K562 (cell line): Measurements from ENCODE around the gene PHOSPHO1. TPM values are rescaled to one million over a fixed set of nuclear protein-coding genes. Genes with fewer than 3 reads are reported as not detected.
"Not testable (repeated sequence)": the region's sequence is repeated elsewhere in the genome, so short reads cannot be mapped to it uniquely, and the experiment has no call there.

ENCODE experiments used
- ATAC-seq: fragments of 200-7000 bp; cut with Tn5 transposase; 3 replicates; pipeline ENCODE4 v1.9.1; 2020; ENCODE audit warnings: moderate library complexity
- BruUV-seq: library from RNA; stranded (reverse); fragments of 400-500 nt; replicated peaks from 2 replicates; lab custom pipeline; 2021; lab: Mats Ljungman, UMichigan
- CTCF ChIA-PET: fragments of 300-600 bp; formaldehyde crosslinking; extraction: SDS; loops from one replicate; lab custom pipeline; 2021; ENCODE audit warnings: low intra/inter-chr PET ratio; lab: Yijun Ruan, JAX
- POLR2A ChIA-PET: fragments of 300-600, 350-650 bp; sonication (Branson Sonifier 250); formaldehyde crosslinking; extraction: SDS; loops from one replicate; lab custom pipeline; 2021; ENCODE audit warnings: antibody characterized with exemption, inconsistent platforms; lab: Yijun Ruan, JAX
- DNase-seq, 4 experiments: peaks; one replicate each; pipeline versions ENCODE4 v3.0.0 to v3.0.0-alpha.2; 2011 to 2018; ENCODE audit warnings: low spot score in 3 of 4, mixed read lengths in 3 of 4; ENCODE audit errors: extremely low read depth in 1 of 4
- FAIRE-seq: peaks from 2 replicates; lab custom pipeline; 2011; peaks lifted over from hg19 to GRCh38; lab: Jason Lieb, UNC
- H2AFZ ChIP-seq: 2 replicates; pipeline ENCODE4 v1.6.0; 2011; ENCODE audit warnings: low read depth, low read length, control low read depth, inconsistent platforms
- H3K27ac ChIP-seq: fragments of 200-600 bp; 3 replicates; pipeline ENCODE4 v1.8.0; 2011; ENCODE audit warnings: low read depth, mild to moderate bottlenecking, control low read depth, inconsistent platforms, low read length, moderate library complexity, mixed read lengths; ENCODE audit errors: extremely low read depth
- H3K27me3 ChIP-seq, 2 experiments: fragments of 300-600 bp in 1 of 2; 2 replicates in 1 of 2; 3 replicates in 1 of 2; pipeline versions ENCODE4 v1.6.0 to v1.8.0; 2011; ENCODE audit warnings: inconsistent platforms in 2 of 2, low read length in 2 of 2, mild to moderate bottlenecking in 1 of 2, mixed read lengths in 1 of 2, moderate library complexity in 1 of 2; ENCODE audit not compliant: control insufficient read depth in 2 of 2, insufficient read depth in 2 of 2
- H3K36me3 ChIP-seq: fragments of 300-600 bp; 3 replicates; pipeline ENCODE4 v1.8.0; 2011; ENCODE audit warnings: mild to moderate bottlenecking, low read length, inconsistent platforms; ENCODE audit not compliant: control insufficient read depth, insufficient read depth
- H3K4me1 ChIP-seq, 2 experiments: fragments of 200-600 bp in 1 of 2; replicated peaks in 1 of 2; 2 replicates in 1 of 2; 3 replicates in 1 of 2; pipeline versions ENCODE4 v1.5.1 to v1.8.0; 2011; ENCODE audit warnings: inconsistent platforms in 2 of 2, low read length in 2 of 2, mild to moderate bottlenecking in 1 of 2, mixed read lengths in 1 of 2, moderate library complexity in 1 of 2; ENCODE audit not compliant: control insufficient read depth in 2 of 2, insufficient read depth in 2 of 2
- H3K4me2 ChIP-seq: 2 replicates; pipeline ENCODE4 v1.6.1; 2011; ENCODE audit warnings: low read length, control low read depth, inconsistent platforms, mixed read lengths; ENCODE audit not compliant: insufficient read depth
- H3K4me3 ChIP-seq: fragments of 200-600 bp; sonication (generic), shearing (Covaris generic); 2 replicates; pipeline ENCODE4 v1.5.1; 2016; ENCODE audit warnings: control low read depth, inconsistent platforms
- H3K79me2 ChIP-seq: fragments of 200-600 bp; 3 replicates; pipeline ENCODE4 v1.8.0; 2011; ENCODE audit warnings: low read length, inconsistent platforms; ENCODE audit not compliant: control insufficient read depth, insufficient read depth
- H3K9ac ChIP-seq, 2 experiments: 2 replicates each; pipeline versions ENCODE4 v1.6.0 to v1.6.1; 2011; ENCODE audit warnings: low read depth in 2 of 2, low read length in 2 of 2, control low read depth in 1 of 2, inconsistent platforms in 1 of 2, mild to moderate bottlenecking in 1 of 2, mixed read lengths in 1 of 2; ENCODE audit not compliant: insufficient read depth in 1 of 2
- H3K9me1 ChIP-seq: one replicate; pipeline ENCODE4 v1.6.0; 2011; ENCODE audit warnings: inconsistent platforms, mild to moderate bottlenecking, low read length, moderate library complexity; ENCODE audit not compliant: control insufficient read depth, insufficient read depth
- H3K9me3 ChIP-seq: replicated peaks from 2 replicates; pipeline ENCODE4 v1.5.1; 2011; ENCODE audit warnings: low read depth, low read length, inconsistent platforms; ENCODE audit not compliant: control insufficient read depth, insufficient read depth
- H4K20me1 ChIP-seq: replicated peaks from 2 replicates; pipeline ENCODE4 v1.6.1; 2011; ENCODE audit warnings: low read length, inconsistent platforms, mixed read lengths; ENCODE audit not compliant: control insufficient read depth, insufficient read depth
- BRD9 ChIP-seq: fragments of 450-650 bp; IDR thresholded peaks from 2 replicates; pipeline ENCODE4 v1.6.1; 2018; ENCODE audit warnings: low read depth; ENCODE audit not compliant: partially characterized antibody
- KLF10 ChIP-seq: fragments of 250-450 bp; sonication (Bioruptor Pico); IDR thresholded peaks from 2 replicates; pipeline ENCODE4 v1.6.1; 2021; ENCODE audit warnings: matching md5 sums
- MCM7 ChIP-seq, 2 experiments: fragments of 450-650 bp; IDR thresholded peaks; 2 replicates each; pipeline ENCODE4 v1.6.1; 2016 to 2018
- NR4A1 ChIP-seq, 2 experiments: fragments of 250-450 bp in 1 of 2; fragments of 450-650 bp in 1 of 2; sonication (Bioruptor Pico) in 1 of 2; IDR thresholded peaks; 2 replicates each; pipeline versions ENCODE4 v1.4.0 to v1.6.1; 2016 to 2020; ENCODE audit warnings: mild to moderate bottlenecking in 2 of 2, missing compliant biosample characterization in 1 of 2, missing genetic modification characterization in 1 of 2, moderate library complexity in 1 of 2
- PHF8 ChIP-seq: fragments of 200-600 bp; sonication (generic); IDR thresholded peaks from 2 replicates; pipeline ENCODE4 v1.6.1; 2012; ENCODE audit warnings: mixed run types, mild to moderate bottlenecking, inconsistent platforms, low read length, moderate library complexity, borderline replicate concordance
- ZNF354B ChIP-seq: fragments of 250-450 bp; sonication (Bioruptor Pico); IDR thresholded peaks from 2 replicates; pipeline ENCODE4 v1.4.0; 2020
- WGBS: fragments of 100-300 bp; shearing (Covaris generic); methylation state at CpG from one replicate; pipeline ENCODE4 v1.1.6; 2016; ENCODE audit warnings: low coverage, mixed read lengths; ENCODE audit not compliant: insufficient coverage; ENCODE audit errors: missing lambda C conversion rate; 5-methylcytosine and 5-hydroxymethylcytosine counted together
- in situ Hi-C: fragments of 300-500 bp; cut with MboI; formaldehyde crosslinking; loops from 4 replicates; pipeline ENCODE4 v1.15.0; 2018; ENCODE audit warnings: inconsistent platforms, mixed read lengths
- intact Hi-C: fragments of 100-400 bp; cut with micrococcal nuclease; formaldehyde crosslinking; loops from 2 replicates; pipeline ENCODE4 v1.14.2; 2022
- polyA plus RNA-seq, 8 experiments: library from polyadenylated mRNA; depleted of rRNA in 4 of 8; stranded (reverse) in 5 of 8; unstranded in 3 of 8; fragments of >200 nt; fragmentation: Nextera tagmentation in 2 of 8; fragmentation: Illumina TruSeq in 1 of 8; extraction: Ambion mirVana in 2 of 8; extraction: Trizol in 1 of 8; gene quantifications; 2 replicates each; pipeline versions ENCODE4 v1.2.1 to v1.2.3, GENCODE V29; 2011 to 2014; ENCODE audit warnings: inconsistent platforms in 1 of 8, missing spikeins in 1 of 8
- total RNA-seq, 7 experiments: library from RNA; depleted of rRNA in 6 of 7; stranded (reverse); fragments of >200 nt in 6 of 7; fragmentation: Illumina TruSeq in 2 of 7; extraction: Trizol in 2 of 7; gene quantifications; 2 replicates each; pipeline versions ENCODE4 v1.2.1 to v1.2.3, GENCODE V29; 2011 to 2021; ENCODE audit warnings: low replicate concordance in 1 of 7
- TF ChIP-seq, protein P1 (sequence below): sonication (generic); formaldehyde crosslinking; IDR thresholded peaks from 2 replicates; pipeline ENCODE4 v1.8.0; 2022; ENCODE audit warnings: mild to moderate bottlenecking, missing genetic modification reagents
- TF ChIP-seq, protein P2 (sequence below): sonication (generic); formaldehyde crosslinking; IDR thresholded peaks from 2 replicates; pipeline ENCODE4 v1.8.0; 2023; ENCODE audit warnings: missing genetic modification reagents, mild to moderate bottlenecking, borderline replicate concordance

The PHOSPHO1 gene
- total and polyA plus RNA-seq, 9 of the 15 experiments (the other 6 are each of a cell fraction or from before 2014, with no cell fraction given) = 0.06 to 0.07 TPM; not detected in 7

DNA sequence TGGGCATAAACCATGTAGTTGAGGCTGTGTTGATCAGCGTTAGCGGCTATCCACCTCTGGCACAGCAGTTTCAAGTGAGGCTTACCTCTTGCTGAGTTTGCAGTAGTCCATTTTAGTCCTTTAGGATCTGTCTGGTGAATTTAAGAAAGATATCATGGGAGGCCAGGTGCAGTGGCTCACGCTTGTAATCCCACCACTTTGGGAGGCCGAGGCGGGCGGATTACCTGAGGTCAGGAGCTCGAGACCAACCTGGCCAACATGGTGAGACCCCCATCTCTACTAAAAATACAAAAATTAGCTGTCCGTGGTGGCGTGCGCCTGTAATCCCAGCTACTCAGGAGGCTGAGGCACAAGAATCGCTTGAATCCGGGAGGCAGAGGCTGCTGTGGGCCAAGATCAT, 45.4 kb upstream of the PHOSPHO1 start:
- intact Hi-C loops, H3K36me3 ChIP-seq, H3K79me2 ChIP-seq, H3K4me1 ChIP-seq, H3K9me3 ChIP-seq, BruUV-seq, FAIRE-seq, H3K4me2 ChIP-seq, H3K4me3 ChIP-seq, ATAC-seq, H3K27ac ChIP-seq, H4K20me1 ChIP-seq, H3K9ac ChIP-seq, H2AFZ ChIP-seq, DNase-seq, H3K9me1 ChIP-seq, CTCF ChIA-PET, in situ Hi-C loops: not testable (repeated sequence)
- H3K27me3 ChIP-seq = peaks cover 15 to 60% of the 10 kb centered on the region in 2 experiments
- WGBS = 3% methylated on average over 12 of the region's 12 CpGs
- POLR2A ChIA-PET = interaction anchor here (0.6 to 1.3 kb wide), 2 partner anchors 8 to 37 kb away, joined by 3 to 4 read pairs; no protein-coding TSS in a partner anchor

DNA sequence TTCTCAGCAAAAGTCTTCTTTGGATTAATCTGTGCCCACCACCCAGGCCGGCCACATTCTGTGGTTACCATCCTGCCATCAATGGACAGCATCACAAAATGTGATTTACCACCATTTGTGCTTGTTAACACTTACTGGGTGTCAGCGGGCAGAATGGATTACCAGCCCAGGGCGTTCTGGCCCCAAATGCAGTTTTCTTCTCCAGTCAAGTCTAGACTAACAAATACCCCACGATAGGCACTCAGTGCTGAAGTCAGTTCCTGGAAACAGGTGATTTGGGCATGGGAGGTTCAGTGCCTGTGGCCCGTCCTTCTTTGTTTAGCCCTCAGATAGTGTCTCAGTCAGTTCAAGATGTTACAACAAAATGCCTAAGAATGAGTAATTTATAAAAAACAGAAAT, 38.8 kb upstream of the PHOSPHO1 start:
- in situ Hi-C loops = no loop called here
- intact Hi-C loops = no loop called here
- ATAC-seq = no peak
- TF ChIP-seq NR4A1 (CRISPR knock-in tag; IDR thresholded peaks at IDR 0.05) = no peak
- no peak for TF ChIP-seq NR4A1 (tag; IDR thresholded peaks at IDR 0.05)
- TF ChIP-seq BRD9 = no peak
- TF ChIP-seq, protein P1, sequence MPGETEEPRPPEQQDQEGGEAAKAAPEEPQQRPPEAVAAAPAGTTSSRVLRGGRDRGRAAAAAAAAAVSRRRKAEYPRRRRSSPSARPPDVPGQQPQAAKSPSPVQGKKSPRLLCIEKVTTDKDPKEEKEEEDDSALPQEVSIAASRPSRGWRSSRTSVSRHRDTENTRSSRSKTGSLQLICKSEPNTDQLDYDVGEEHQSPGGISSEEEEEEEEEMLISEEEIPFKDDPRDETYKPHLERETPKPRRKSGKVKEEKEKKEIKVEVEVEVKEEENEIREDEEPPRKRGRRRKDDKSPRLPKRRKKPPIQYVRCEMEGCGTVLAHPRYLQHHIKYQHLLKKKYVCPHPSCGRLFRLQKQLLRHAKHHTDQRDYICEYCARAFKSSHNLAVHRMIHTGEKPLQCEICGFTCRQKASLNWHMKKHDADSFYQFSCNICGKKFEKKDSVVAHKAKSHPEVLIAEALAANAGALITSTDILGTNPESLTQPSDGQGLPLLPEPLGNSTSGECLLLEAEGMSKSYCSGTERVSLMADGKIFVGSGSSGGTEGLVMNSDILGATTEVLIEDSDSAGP (CRISPR knock-in tag) = no peak
- TF ChIP-seq MCM7 (IDR thresholded peaks at IDR 0.05) = no peak
- no peak for TF ChIP-seq ZNF354B
- TF ChIP-seq KLF10 (CRISPR knock-in tag) = no peak
- TF ChIP-seq, protein P2, sequence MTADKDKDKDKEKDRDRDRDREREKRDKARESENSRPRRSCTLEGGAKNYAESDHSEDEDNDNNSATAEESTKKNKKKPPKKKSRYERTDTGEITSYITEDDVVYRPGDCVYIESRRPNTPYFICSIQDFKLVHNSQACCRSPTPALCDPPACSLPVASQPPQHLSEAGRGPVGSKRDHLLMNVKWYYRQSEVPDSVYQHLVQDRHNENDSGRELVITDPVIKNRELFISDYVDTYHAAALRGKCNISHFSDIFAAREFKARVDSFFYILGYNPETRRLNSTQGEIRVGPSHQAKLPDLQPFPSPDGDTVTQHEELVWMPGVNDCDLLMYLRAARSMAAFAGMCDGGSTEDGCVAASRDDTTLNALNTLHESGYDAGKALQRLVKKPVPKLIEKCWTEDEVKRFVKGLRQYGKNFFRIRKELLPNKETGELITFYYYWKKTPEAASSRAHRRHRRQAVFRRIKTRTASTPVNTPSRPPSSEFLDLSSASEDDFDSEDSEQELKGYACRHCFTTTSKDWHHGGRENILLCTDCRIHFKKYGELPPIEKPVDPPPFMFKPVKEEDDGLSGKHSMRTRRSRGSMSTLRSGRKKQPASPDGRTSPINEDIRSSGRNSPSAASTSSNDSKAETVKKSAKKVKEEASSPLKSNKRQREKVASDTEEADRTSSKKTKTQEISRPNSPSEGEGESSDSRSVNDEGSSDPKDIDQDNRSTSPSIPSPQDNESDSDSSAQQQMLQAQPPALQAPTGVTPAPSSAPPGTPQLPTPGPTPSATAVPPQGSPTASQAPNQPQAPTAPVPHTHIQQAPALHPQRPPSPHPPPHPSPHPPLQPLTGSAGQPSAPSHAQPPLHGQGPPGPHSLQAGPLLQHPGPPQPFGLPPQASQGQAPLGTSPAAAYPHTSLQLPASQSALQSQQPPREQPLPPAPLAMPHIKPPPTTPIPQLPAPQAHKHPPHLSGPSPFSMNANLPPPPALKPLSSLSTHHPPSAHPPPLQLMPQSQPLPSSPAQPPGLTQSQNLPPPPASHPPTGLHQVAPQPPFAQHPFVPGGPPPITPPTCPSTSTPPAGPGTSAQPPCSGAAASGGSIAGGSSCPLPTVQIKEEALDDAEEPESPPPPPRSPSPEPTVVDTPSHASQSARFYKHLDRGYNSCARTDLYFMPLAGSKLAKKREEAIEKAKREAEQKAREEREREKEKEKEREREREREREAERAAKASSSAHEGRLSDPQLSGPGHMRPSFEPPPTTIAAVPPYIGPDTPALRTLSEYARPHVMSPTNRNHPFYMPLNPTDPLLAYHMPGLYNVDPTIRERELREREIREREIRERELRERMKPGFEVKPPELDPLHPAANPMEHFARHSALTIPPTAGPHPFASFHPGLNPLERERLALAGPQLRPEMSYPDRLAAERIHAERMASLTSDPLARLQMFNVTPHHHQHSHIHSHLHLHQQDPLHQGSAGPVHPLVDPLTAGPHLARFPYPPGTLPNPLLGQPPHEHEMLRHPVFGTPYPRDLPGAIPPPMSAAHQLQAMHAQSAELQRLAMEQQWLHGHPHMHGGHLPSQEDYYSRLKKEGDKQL (CRISPR knock-in tag) = no peak
- no peak for TF ChIP-seq PHF8

More for the DNA sequence above, 38.8 kb upstream of the PHOSPHO1 start:
- Histone ChIP-seq H3K79me2 (no peaks in the 10 kb centered on the region), H3K27ac (no peak overlapping the region), H3K9me3 (no peaks in the 10 kb centered on the region), H3K27me3 (peaks cover 22 to 51% of the 10 kb centered on the region in 2 experiments), H3K4me1 (no peaks in the 10 kb centered on the region), H3K9ac (no peak overlapping the region), H2AFZ (no peak overlapping the region), H3K4me2 (no peak overlapping the region), H4K20me1 (no peaks in the 10 kb centered on the region), H3K36me3 (no peaks in the 10 kb centered on the region), H3K9me1 (no peaks in the 10 kb centered on the region), H3K4me3 (no peak overlapping the region)
- DNase-seq = no peak
- no TSS peak for BruUV-seq
- no peak for FAIRE-seq
- WGBS = 2% methylated on average over 5 of the region's 5 CpGs
- ChIA-PET CTCF (no interaction called here), POLR2A (interaction anchor here (0.6 kb wide), 1 partner anchor 62 kb away, joined by 3 read pairs; no protein-coding TSS in a partner anchor)
